OCI-LY7 (cell line): Measurements from ENCODE around the gene SMG6.

ENCODE experiments used
- EZH2phosphoT487 ChIP-seq: fragments of 200-600 bp; sonication (generic); IDR thresholded peaks from 2 replicates; pipeline ENCODE4 v1.6.1; 2018; ENCODE audit warnings: low read depth, borderline replicate concordance, mild to moderate bottlenecking, mixed run types, antibody characterized with exemption, low read length, moderate library complexity, mixed read lengths
- TF ChIP-seq, protein P1 (sequence below): fragments of 200-600 bp; sonication (generic); conservative IDR thresholded peaks from 2 replicates; pipeline ENCODE4 v1.5.1; 2014; ENCODE audit warnings: mild to moderate bottlenecking, antibody characterized with exemption, low read length, moderate library complexity, mixed read lengths

DNA sequence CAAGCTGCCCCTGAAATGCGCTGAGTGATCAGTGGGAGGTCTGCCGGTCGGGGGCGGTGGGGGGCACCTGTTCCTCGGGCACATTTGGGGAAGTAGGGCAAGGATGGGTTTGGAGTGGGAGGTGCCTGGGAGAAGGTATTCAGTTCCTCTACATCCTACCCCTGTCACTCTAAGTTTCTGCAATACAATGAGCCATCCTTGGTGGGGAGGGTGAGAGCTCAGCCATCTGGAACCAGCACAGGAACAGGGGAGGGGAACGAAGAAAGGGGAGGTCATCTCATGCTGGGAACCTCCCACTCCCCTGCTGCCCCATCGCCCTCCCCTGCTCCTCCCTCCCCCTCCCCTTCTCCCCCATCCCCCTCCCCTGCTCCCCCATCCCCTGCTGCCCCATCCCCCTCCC lies 269.4 kb downstream of the SMG6 start:
- TF ChIP-seq, protein P1, sequence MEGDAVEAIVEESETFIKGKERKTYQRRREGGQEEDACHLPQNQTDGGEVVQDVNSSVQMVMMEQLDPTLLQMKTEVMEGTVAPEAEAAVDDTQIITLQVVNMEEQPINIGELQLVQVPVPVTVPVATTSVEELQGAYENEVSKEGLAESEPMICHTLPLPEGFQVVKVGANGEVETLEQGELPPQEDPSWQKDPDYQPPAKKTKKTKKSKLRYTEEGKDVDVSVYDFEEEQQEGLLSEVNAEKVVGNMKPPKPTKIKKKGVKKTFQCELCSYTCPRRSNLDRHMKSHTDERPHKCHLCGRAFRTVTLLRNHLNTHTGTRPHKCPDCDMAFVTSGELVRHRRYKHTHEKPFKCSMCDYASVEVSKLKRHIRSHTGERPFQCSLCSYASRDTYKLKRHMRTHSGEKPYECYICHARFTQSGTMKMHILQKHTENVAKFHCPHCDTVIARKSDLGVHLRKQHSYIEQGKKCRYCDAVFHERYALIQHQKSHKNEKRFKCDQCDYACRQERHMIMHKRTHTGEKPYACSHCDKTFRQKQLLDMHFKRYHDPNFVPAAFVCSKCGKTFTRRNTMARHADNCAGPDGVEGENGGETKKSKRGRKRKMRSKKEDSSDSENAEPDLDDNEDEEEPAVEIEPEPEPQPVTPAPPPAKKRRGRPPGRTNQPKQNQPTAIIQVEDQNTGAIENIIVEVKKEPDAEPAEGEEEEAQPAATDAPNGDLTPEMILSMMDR = no peak
- no peak for TF ChIP-seq EZH2phosphoT487
